Calu3 (cell line): ENCODE data around the gene MAGI1. TPM values are rescaled to one million over a fixed set of nuclear protein-coding genes. Genes with fewer than 3 reads are reported as not detected.

Source experiments
- BruUV-seq: library from RNA; stranded (reverse); fragments of 400-500 nt; replicated peaks from 2 replicates; lab custom pipeline; 2021; lab: Mats Ljungman, UMichigan
- CTCF ChIA-PET: fragments of 300-600 bp; sonication (Branson Sonifier 250); formaldehyde crosslinking; loops from one replicate; lab custom pipeline; 2022; ENCODE audit warnings: antibody characterized with exemption; lab: Charles Lee
- DNase-seq: peaks from one replicate; pipeline ENCODE4 v3.0.0; 2022
- H3K27ac Mint-ChIP-seq: one replicate; pipeline ENCODE4 v1.8.0; 2022; ENCODE audit warnings: mixed read lengths; ENCODE audit not compliant: unreplicated experiment
- H3K27me3 Mint-ChIP-seq: one replicate; pipeline ENCODE4 v1.8.0; 2022; ENCODE audit warnings: mixed read lengths; ENCODE audit not compliant: unreplicated experiment
- H3K36me3 Mint-ChIP-seq: one replicate; pipeline ENCODE4 v1.8.0; 2022; ENCODE audit warnings: mild to moderate bottlenecking, moderate library complexity, mixed read lengths; ENCODE audit not compliant: insufficient read depth, unreplicated experiment
- H3K4me1 Mint-ChIP-seq: one replicate; pipeline ENCODE4 v1.8.0; 2022; ENCODE audit warnings: mild to moderate bottlenecking, low read depth, mixed read lengths; ENCODE audit not compliant: unreplicated experiment
- H3K4me3 Mint-ChIP-seq: one replicate; pipeline ENCODE4 v1.8.0; 2022; ENCODE audit warnings: mild to moderate bottlenecking, low read depth, moderate library complexity, mixed read lengths; ENCODE audit not compliant: unreplicated experiment
- H3K9me3 Mint-ChIP-seq: one replicate; pipeline ENCODE4 v1.8.0; 2022; ENCODE audit warnings: low read depth, mixed read lengths; ENCODE audit not compliant: unreplicated experiment
- intact Hi-C: fragments of 100-400 bp; cut with micrococcal nuclease; formaldehyde crosslinking; loops from one replicate; pipeline ENCODE4 v1.10.0; 2022; ENCODE audit not compliant: unreplicated experiment
- total RNA-seq: library from RNA; stranded (reverse); gene quantifications from 2 replicates; pipeline ENCODE4 v1.2.3, GENCODE V29; 2022
- TF ChIP-seq, protein P1 (sequence below): fragments of 200-600 bp; IDR thresholded peaks from one replicate; pipeline ENCODE4 v1.8.0; 2022; ENCODE audit warnings: antibody characterized with exemption; ENCODE audit not compliant: unreplicated experiment

Gene MAGI1
- total RNA-seq, 1 experiment from 2014 or later, result 76.4 TPM

- Mint-ChIP-seq H3K36me3 (no peaks in the 10 kb centered on the region), H3K4me1 (peaks cover 8% of the 10 kb centered on the region), H3K4me3 (no peak overlapping the region), H3K27ac (no peak overlapping the region), H3K27me3 (peaks cover 39% of the 10 kb centered on the region), H3K9me3 (no peaks in the 10 kb centered on the region)
- TF ChIP-seq, protein P1, sequence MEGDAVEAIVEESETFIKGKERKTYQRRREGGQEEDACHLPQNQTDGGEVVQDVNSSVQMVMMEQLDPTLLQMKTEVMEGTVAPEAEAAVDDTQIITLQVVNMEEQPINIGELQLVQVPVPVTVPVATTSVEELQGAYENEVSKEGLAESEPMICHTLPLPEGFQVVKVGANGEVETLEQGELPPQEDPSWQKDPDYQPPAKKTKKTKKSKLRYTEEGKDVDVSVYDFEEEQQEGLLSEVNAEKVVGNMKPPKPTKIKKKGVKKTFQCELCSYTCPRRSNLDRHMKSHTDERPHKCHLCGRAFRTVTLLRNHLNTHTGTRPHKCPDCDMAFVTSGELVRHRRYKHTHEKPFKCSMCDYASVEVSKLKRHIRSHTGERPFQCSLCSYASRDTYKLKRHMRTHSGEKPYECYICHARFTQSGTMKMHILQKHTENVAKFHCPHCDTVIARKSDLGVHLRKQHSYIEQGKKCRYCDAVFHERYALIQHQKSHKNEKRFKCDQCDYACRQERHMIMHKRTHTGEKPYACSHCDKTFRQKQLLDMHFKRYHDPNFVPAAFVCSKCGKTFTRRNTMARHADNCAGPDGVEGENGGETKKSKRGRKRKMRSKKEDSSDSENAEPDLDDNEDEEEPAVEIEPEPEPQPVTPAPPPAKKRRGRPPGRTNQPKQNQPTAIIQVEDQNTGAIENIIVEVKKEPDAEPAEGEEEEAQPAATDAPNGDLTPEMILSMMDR, result no peak
- no TSS peak for BruUV-seq
- no peak for DNase-seq
- intact Hi-C loops, result no loop called here
- CTCF ChIA-PET, result no interaction called here
These were observed 708.6 kb downstream of the MAGI1 start for GRCh38 chr3:65330072-65330471.

DNA sequence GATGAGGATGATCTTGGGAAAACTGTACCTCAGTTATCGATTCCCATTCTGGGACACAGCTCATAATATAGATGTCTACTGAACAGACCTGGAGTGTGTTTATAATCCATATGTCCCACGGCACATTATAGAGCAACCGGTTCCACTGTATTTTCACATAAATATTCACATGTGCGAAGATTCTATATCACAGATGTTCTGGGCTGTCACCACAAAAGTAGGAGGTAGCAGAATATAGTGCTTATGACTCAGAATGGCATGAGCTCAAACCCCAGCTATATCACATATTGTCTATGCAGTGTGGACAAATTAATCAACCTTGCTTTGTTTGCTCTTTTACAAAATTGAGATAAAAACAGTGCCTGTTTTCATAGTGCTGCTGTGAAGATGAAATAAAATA lies 710.6 kb downstream of the MAGI1 start:
- intact Hi-C loops, result no loop called here
- CTCF ChIA-PET, result no interaction called here
- no peak overlapping the region for H3K27ac Mint-ChIP-seq
- TF ChIP-seq, protein P1, result no peak
- no TSS peak for BruUV-seq
- H3K4me1 Mint-ChIP-seq, result no peaks in the 10 kb centered on the region
- H3K27me3 Mint-ChIP-seq, result peaks cover 50% of the 10 kb centered on the region
- H3K4me3 Mint-ChIP-seq, result no peak overlapping the region
- H3K9me3 Mint-ChIP-seq, result no peaks in the 10 kb centered on the region
- DNase-seq, result no peak
- no peaks in the 10 kb centered on the region for H3K36me3 Mint-ChIP-seq

GRCh38 chr3:65326574-65326973 lies 712.1 kb downstream of the MAGI1 start:
- Mint-ChIP-seq H3K27ac (no peak overlapping the region), H3K4me3 (no peak overlapping the region), H3K4me1 (no peaks in the 10 kb centered on the region), H3K9me3 (no peaks in the 10 kb centered on the region), H3K36me3 (no peaks in the 10 kb centered on the region), H3K27me3 (peaks cover 61% of the 10 kb centered on the region)
- no TSS peak for BruUV-seq
- TF ChIP-seq, protein P1, result no peak
- intact Hi-C loops, result no loop called here
- no peak for DNase-seq
- CTCF ChIA-PET, result no interaction called here

- DNase-seq, result no peak
These were observed 715.8 kb downstream of the MAGI1 start for GRCh38 chr3:65322910-65323309.

More at GRCh38 chr3:65322910-65323309, 715.8 kb downstream of the MAGI1 start:
- Mint-ChIP-seq H3K4me1 (no peaks in the 10 kb centered on the region), H3K27ac (no peak overlapping the region), H3K27me3 (peaks cover 54% of the 10 kb centered on the region), H3K36me3 (no peaks in the 10 kb centered on the region), H3K4me3 (no peak overlapping the region), H3K9me3 (no peaks in the 10 kb centered on the region)
- intact Hi-C loops, result no loop called here
- TF ChIP-seq, protein P1, result no peak
- CTCF ChIA-PET, result no interaction called here
- no TSS peak for BruUV-seq
